Neural cell (in vitro differentiated cells): ENCODE measurements around the gene AGTRAP.

Experiments used
- EP300 ChIP-seq: fragments of 450-650 bp; conservative IDR thresholded peaks from 2 replicates; pipeline ENCODE4 v1.6.1; 2014; ENCODE audit warnings: antibody characterized with exemption, mild to moderate bottlenecking, moderate library complexity; ENCODE audit not compliant: poor library complexity, severe bottlenecking
- EZH2 ChIP-seq: fragments of 200-600, 300-800 bp; shearing (Covaris generic), sonication (generic); IDR thresholded peaks from 2 replicates; pipeline ENCODE4 v1.6.1; 2014; ENCODE audit warnings: antibody characterized with exemption, low read length, borderline replicate concordance, mild to moderate bottlenecking; ENCODE audit not compliant: insufficient read depth, poor library complexity, severe bottlenecking
- POLR2AphosphoS5 ChIP-seq: IDR thresholded peaks from 2 replicates; pipeline ENCODE4 v1.6.1; 2012
- RAD21 ChIP-seq: fragments of 450-650 bp; conservative IDR thresholded peaks from 2 replicates; pipeline ENCODE4 v1.6.1; 2014; ENCODE audit warnings: antibody characterized with exemption, mild to moderate bottlenecking, moderate library complexity
- TF ChIP-seq, protein P1 (sequence below): fragments of 450-650 bp; IDR thresholded peaks from 2 replicates; pipeline ENCODE4 v1.5.1; 2014; ENCODE audit warnings: antibody characterized with exemption, mild to moderate bottlenecking, moderate library complexity; ENCODE audit not compliant: poor library complexity, severe bottlenecking
- TF ChIP-seq, protein P2 (sequence below): IDR thresholded peaks from 2 replicates; pipeline ENCODE4 v1.6.1; 2012; ENCODE audit warnings: borderline replicate concordance

DNA sequence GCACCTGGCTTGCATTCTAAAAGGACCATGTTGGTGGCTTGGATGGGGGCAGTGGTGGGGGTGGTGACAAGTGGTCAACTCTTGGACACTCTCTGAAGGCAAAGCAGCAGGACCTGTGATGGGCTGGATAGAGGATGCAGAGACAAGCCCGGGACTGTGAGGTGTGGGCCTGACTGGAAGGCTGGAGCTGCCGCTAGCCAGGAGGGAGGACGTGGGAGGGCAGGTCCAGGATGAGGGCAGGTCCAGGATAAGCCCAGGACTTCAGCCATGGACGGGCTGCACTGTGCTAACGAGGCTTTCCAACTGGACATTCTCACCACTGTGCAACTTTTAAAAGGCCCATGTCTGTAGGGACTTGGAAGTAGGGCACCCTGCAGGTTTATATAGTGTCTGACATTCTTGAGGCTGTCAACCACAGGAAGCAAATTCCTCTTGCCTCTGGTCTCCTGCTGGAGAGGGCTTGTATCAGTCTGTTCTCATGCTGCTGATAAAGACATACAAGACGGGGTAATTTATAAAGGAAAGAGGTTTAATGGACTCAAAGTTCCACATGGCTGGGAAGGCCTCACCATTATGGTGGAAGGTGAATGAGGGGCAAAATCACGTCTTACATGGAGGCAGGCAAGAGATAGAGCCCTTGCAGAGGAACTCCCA lies 17.7 kb downstream of the AGTRAP start:
- TF ChIP-seq, protein P1, sequence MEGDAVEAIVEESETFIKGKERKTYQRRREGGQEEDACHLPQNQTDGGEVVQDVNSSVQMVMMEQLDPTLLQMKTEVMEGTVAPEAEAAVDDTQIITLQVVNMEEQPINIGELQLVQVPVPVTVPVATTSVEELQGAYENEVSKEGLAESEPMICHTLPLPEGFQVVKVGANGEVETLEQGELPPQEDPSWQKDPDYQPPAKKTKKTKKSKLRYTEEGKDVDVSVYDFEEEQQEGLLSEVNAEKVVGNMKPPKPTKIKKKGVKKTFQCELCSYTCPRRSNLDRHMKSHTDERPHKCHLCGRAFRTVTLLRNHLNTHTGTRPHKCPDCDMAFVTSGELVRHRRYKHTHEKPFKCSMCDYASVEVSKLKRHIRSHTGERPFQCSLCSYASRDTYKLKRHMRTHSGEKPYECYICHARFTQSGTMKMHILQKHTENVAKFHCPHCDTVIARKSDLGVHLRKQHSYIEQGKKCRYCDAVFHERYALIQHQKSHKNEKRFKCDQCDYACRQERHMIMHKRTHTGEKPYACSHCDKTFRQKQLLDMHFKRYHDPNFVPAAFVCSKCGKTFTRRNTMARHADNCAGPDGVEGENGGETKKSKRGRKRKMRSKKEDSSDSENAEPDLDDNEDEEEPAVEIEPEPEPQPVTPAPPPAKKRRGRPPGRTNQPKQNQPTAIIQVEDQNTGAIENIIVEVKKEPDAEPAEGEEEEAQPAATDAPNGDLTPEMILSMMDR, result no peak
- TF ChIP-seq EZH2 (no peak), RAD21 (no peak), POLR2AphosphoS5 (no peak), EP300 (no peak)
- TF ChIP-seq, protein P2, sequence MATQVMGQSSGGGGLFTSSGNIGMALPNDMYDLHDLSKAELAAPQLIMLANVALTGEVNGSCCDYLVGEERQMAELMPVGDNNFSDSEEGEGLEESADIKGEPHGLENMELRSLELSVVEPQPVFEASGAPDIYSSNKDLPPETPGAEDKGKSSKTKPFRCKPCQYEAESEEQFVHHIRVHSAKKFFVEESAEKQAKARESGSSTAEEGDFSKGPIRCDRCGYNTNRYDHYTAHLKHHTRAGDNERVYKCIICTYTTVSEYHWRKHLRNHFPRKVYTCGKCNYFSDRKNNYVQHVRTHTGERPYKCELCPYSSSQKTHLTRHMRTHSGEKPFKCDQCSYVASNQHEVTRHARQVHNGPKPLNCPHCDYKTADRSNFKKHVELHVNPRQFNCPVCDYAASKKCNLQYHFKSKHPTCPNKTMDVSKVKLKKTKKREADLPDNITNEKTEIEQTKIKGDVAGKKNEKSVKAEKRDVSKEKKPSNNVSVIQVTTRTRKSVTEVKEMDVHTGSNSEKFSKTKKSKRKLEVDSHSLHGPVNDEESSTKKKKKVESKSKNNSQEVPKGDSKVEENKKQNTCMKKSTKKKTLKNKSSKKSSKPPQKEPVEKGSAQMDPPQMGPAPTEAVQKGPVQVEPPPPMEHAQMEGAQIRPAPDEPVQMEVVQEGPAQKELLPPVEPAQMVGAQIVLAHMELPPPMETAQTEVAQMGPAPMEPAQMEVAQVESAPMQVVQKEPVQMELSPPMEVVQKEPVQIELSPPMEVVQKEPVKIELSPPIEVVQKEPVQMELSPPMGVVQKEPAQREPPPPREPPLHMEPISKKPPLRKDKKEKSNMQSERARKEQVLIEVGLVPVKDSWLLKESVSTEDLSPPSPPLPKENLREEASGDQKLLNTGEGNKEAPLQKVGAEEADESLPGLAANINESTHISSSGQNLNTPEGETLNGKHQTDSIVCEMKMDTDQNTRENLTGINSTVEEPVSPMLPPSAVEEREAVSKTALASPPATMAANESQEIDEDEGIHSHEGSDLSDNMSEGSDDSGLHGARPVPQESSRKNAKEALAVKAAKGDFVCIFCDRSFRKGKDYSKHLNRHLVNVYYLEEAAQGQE, result no peak
